Endodermal cell (in vitro differentiated cells): ENCODE measurements around the gene ALDH7A1. TPM values are rescaled to one million over a fixed set of nuclear protein-coding genes. Genes with fewer than 3 reads are reported as not detected.

Experiments
- DNase-seq: peaks from one replicate; pipeline ENCODE4 v3.0.0-alpha.2; 2017
- H3K27ac ChIP-seq: 2 replicates; pipeline ENCODE4 v1.5.1; 2013; ENCODE audit warnings: mild to moderate bottlenecking, low read depth, low read length, moderate library complexity
- H3K27me3 ChIP-seq: 2 replicates; pipeline ENCODE4 v1.6.1; 2013; ENCODE audit warnings: mild to moderate bottlenecking, low read length, moderate library complexity; ENCODE audit not compliant: insufficient read depth, control insufficient read depth, poor library complexity, severe bottlenecking
- H3K36me3 ChIP-seq: 2 replicates; pipeline ENCODE4 v1.7.0; 2013; ENCODE audit warnings: mild to moderate bottlenecking, low read length, moderate library complexity; ENCODE audit not compliant: control insufficient read depth, insufficient read depth
- H3K4me1 ChIP-seq: one replicate; pipeline ENCODE4 v1.7.0; 2013; ENCODE audit warnings: low read length; ENCODE audit not compliant: control insufficient read depth, insufficient read depth
- H3K4me3 ChIP-seq: 2 replicates; pipeline ENCODE4 v1.5.1; 2013; ENCODE audit warnings: mild to moderate bottlenecking, low read length, moderate library complexity
- H3K9ac ChIP-seq: 2 replicates; pipeline ENCODE4 v1.6.1; 2013; ENCODE audit warnings: mild to moderate bottlenecking, low read length, moderate library complexity; ENCODE audit not compliant: poor library complexity, severe bottlenecking; ENCODE audit errors: extremely low read depth
- H3K9me3 ChIP-seq: 2 replicates; pipeline ENCODE4 v1.6.1; 2013; ENCODE audit warnings: mild to moderate bottlenecking, low read length, moderate library complexity; ENCODE audit not compliant: control insufficient read depth
- H3K27ac Mint-ChIP-seq: 2 replicates; pipeline ENCODE4 v1.8.0; 2020; ENCODE audit warnings: mixed read lengths
- H3K27me3 Mint-ChIP-seq: 2 replicates; pipeline ENCODE4 v1.8.0; 2021; ENCODE audit warnings: mild to moderate bottlenecking, mixed read lengths; ENCODE audit not compliant: insufficient read depth
- H3K36me3 Mint-ChIP-seq: 2 replicates; pipeline ENCODE4 v1.8.0; 2020; ENCODE audit warnings: low read depth, mixed read lengths
- H3K4me1 Mint-ChIP-seq: 2 replicates; pipeline ENCODE4 v1.8.0; 2020; ENCODE audit warnings: mixed read lengths
- H3K4me3 Mint-ChIP-seq: 2 replicates; pipeline ENCODE4 v1.8.0; 2020; ENCODE audit warnings: mild to moderate bottlenecking, moderate library complexity, mixed read lengths
- H3K9me3 Mint-ChIP-seq: 2 replicates; pipeline ENCODE4 v1.8.0; 2020; ENCODE audit warnings: mild to moderate bottlenecking, mixed read lengths
- CTCF ChIP-seq: fragments of 200-600 bp; sonication (generic); conservative IDR thresholded peaks from 2 replicates; pipeline ENCODE4 v1.5.0; 2021; ENCODE audit warnings: antibody characterized with exemption, mild to moderate bottlenecking
- WGBS, 2 experiments: methylation state at CpG; one replicate each; pipeline versions ENCODE4 v1.1.5 to v1.1.7; 2013; ENCODE audit warnings: missing lambda C conversion rate in 2 of 2, mixed read lengths in 1 of 2; ENCODE audit not compliant: insufficient coverage in 1 of 2, insufficient read length in 1 of 2; 5-methylcytosine and 5-hydroxymethylcytosine counted together
- total RNA-seq, 2 donors: library from RNA; stranded (reverse); fragmentation: NEBNext Ultra II Directional in 1 of 2; extraction: Animal tissue kit (Norgen Biotek cat#: 25700) in 1 of 2; gene quantifications; 2 replicates in 1 of 2; 3 replicates in 1 of 2; pipeline ENCODE4 v1.2.1, GENCODE V29; 2021

The ALDH7A1 gene
- total RNA-seq, 2 donors from 2014 or later = 133 to 192 TPM

- Mint-ChIP-seq H3K27ac (no peak overlapping the region), H3K36me3 (no peaks in the 10 kb centered on the region), H3K9me3 (no peaks in the 10 kb centered on the region), H3K4me1 (peaks cover 15% of the 10 kb centered on the region), H3K4me3 (no peak overlapping the region), H3K27me3 (peaks cover 3% of the 10 kb centered on the region)
- H3K36me3 ChIP-seq = no peaks in the 10 kb centered on the region
- H3K27me3 ChIP-seq = peaks cover 11% of the 10 kb centered on the region
- no peak overlapping the region for H3K4me3 ChIP-seq
- H3K9me3 ChIP-seq = no peaks in the 10 kb centered on the region
- DNase-seq = no peak
- no peak overlapping the region for H3K9ac ChIP-seq
- WGBS, 2 experiments = 87 to 91% methylated on average over 8 to 9 of the region's 9 CpGs
- H3K4me1 ChIP-seq = peaks cover 7% of the 10 kb centered on the region
- no peak overlapping the region for H3K27ac ChIP-seq
- TF ChIP-seq CTCF = no peak
These were observed 80.4 kb downstream of the ALDH7A1 start for GRCh38 chr5:126514558-126515141.

- DNase-seq = no peak
- Mint-ChIP-seq H3K27me3 (peaks cover 3% of the 10 kb centered on the region), H3K36me3 (no peaks in the 10 kb centered on the region), H3K9me3 (no peaks in the 10 kb centered on the region), H3K4me1 (peaks cover 13% of the 10 kb centered on the region), H3K4me3 (no peak overlapping the region), H3K27ac (no peak overlapping the region)
- TF ChIP-seq CTCF = no peak
- WGBS, 2 experiments = 75 to 85% methylated on average over 3 to 4 of the region's 4 CpGs
- no peak overlapping the region for H3K4me3 ChIP-seq
- no peak overlapping the region for H3K9ac ChIP-seq
- H3K9me3 ChIP-seq = no peaks in the 10 kb centered on the region
- no peak overlapping the region for H3K27ac ChIP-seq
- no peaks in the 10 kb centered on the region for H3K36me3 ChIP-seq
- peaks cover 7% of the 10 kb centered on the region for H3K4me1 ChIP-seq
- peaks cover 11% of the 10 kb centered on the region for H3K27me3 ChIP-seq
These were observed 80.9 kb downstream of the ALDH7A1 start for GRCh38 chr5:126514131-126514557.

- TF ChIP-seq CTCF = no peak
These were observed 81.3 kb downstream of the ALDH7A1 start for GRCh38 chr5:126513703-126514102.

More at GRCh38 chr5:126513703-126514102, 81.3 kb downstream of the ALDH7A1 start:
- no peaks in the 10 kb centered on the region for H3K9me3 Mint-ChIP-seq
- H3K36me3 ChIP-seq = no peaks in the 10 kb centered on the region
- H3K4me1 ChIP-seq = peaks cover 7% of the 10 kb centered on the region
- H3K27me3 Mint-ChIP-seq = peaks cover 3% of the 10 kb centered on the region
- no peak overlapping the region for H3K9ac ChIP-seq
- H3K4me3 Mint-ChIP-seq = no peak overlapping the region
- H3K27ac Mint-ChIP-seq = no peak overlapping the region
- H3K4me3 ChIP-seq = no peak overlapping the region
- H3K27ac ChIP-seq = no peak overlapping the region
- peaks cover 11% of the 10 kb centered on the region for H3K27me3 ChIP-seq
- WGBS, 2 experiments = 78 to 95% methylated on average over 2 to 4 of the region's 4 CpGs
- H3K36me3 Mint-ChIP-seq = no peaks in the 10 kb centered on the region
- no peak for DNase-seq
- peaks cover 13% of the 10 kb centered on the region for H3K4me1 Mint-ChIP-seq
- no peaks in the 10 kb centered on the region for H3K9me3 ChIP-seq
